ENCODE results near the gene FGF21.

The FGF21 gene

GRCh38 chr19:48799358-48800300 lies 44.3 kb downstream of the FGF21 start:
- H3K4me3 ChIP-seq (replicated peaks; ENCODE audit: low read depth, low read length), result no peak overlapping the region
- DNase-seq (ENCODE audit: extremely low read depth, low read depth), result no peak
- no peak for TF ChIP-seq CTCF (IDR thresholded peaks at IDR 0.05; ENCODE audit: low read depth, low read length, missing control alignments)

DNA sequence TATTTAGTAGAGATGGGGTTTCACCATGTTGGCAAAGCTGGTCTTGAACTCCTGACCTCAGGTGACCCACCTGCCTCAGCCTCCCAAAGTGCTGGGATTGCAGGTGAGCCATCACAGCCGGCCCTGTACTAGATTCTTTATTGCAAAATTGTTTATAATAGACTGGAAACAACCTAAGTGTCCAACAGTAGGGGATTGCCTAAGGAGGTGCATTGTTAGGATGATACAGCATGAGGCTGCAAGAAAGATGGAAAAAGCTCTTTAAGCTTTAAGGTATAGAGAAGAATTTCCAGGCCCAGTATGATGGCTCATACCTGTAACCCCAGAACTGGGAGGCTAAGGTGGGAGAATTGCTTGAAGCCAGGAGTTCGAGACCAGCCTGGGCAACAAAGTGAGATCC lies 47.3 kb downstream of the FGF21 start:
- no peak for TF ChIP-seq CTCF (IDR thresholded peaks at IDR 0.05; ENCODE audit: low read depth, low read length, missing control alignments)
- no peak for DNase-seq (ENCODE audit: extremely low read depth, low read depth)
- no peak overlapping the region for H3K4me3 ChIP-seq (replicated peaks; ENCODE audit: low read depth, low read length)

DNA sequence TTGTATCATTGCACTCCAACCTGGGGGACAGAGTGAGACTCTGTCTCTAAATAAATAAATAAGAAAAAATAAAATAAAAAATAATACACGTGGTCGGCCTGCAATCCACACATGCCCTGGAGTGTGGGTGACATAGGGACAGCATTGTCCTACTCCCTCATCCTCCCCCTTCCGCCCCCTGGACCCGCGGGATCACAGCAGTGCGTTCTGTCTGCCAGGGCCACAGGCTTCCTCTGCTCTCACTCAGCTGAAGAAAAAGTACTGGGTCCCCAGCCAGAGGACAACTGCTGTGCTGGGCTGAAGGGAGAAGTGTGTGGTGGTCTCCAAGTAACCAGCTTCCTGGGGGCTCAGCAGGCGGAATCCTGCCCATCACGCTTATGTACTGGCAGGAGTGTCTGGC lies 49.2 kb downstream of the FGF21 start:
- TF ChIP-seq CTCF (IDR thresholded peaks at IDR 0.05; ENCODE audit: low read depth, low read length, missing control alignments), result no peak
- H3K4me3 ChIP-seq (replicated peaks; ENCODE audit: low read depth, low read length), result no peak overlapping the region
- no peak for DNase-seq (ENCODE audit: extremely low read depth, low read depth)

DNA sequence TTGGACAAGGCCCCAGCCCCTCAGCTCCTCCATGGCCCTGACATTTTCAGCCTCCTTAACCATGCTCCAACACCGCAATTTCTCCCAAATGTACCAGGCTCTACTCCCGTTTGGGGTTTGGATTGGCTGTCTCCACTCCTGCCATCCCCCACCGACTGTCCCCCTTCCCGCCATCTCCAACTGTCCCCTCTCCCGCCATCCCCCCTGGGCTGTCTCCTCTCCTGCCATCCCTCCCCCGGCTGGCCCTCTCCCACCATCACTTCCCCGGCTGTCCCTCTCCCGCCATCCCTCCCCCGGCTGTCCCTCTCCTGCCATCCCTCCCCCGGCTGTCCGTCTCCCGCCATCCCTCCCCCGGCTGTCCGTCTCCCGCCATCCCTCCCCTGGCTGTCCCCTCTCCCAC lies 50.1 kb downstream of the FGF21 start:
- no peak overlapping the region for H3K4me3 ChIP-seq (replicated peaks; ENCODE audit: low read depth, low read length)
- TF ChIP-seq CTCF (IDR thresholded peaks at IDR 0.05; ENCODE audit: low read depth, low read length, missing control alignments), result no peak
- no peak for DNase-seq (ENCODE audit: extremely low read depth, low read depth)

GRCh38 chr19:48806518-48806817 lies 51.1 kb downstream of the FGF21 start:
- no peak for TF ChIP-seq CTCF (IDR thresholded peaks at IDR 0.05; ENCODE audit: low read depth, low read length, missing control alignments)
- no peak for DNase-seq (ENCODE audit: extremely low read depth, low read depth)

DNA sequence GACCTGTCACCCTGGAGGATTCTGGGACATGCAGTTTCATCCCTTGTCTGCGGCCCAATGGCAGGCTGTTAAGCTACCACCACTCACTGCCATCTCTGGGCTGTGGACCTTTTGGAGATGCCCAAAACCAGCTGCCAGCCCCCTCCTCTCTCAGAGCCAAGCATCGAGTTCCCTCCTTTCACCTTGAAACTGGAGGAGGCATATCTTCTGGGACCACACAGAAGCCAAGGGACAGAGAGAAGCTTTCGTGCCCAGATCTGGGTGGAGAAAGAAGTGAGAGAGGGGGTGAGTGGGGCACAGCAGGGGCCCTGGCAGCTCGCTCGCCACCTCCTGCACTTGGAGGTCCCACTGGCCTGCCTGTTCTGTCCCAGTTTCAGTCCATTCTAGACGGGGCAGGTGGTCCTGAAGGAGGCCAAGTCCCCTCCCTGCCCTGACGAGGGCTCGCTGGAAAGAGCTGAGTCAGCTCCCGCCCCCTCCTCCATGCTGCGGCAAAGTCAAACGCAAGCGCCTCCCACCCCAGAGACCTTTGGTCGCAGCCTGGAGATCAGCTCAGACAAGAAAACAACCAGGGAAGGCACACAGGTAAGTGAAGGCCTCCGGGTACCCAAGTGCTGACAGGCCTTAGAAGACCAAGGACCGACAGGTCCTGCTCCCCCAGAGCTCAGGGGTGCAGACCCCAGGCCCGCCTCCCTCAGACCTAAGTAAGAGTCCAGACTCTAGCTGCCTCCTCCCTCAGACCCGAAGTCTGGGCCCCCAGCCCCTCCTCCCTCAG lies 51.7 kb downstream of the FGF21 start:
- H3K4me3 ChIP-seq (replicated peaks; ENCODE audit: low read depth, low read length), result no peak overlapping the region
- DNase-seq (ENCODE audit: extremely low read depth, low read depth), result no peak
- TF ChIP-seq CTCF (IDR thresholded peaks at IDR 0.05; ENCODE audit: low read depth, low read length, missing control alignments), result no peak

More at GRCh38 chr19:48806518-48806817, 51.1 kb downstream of the FGF21 start:
- no peak overlapping the region for H3K4me3 ChIP-seq (replicated peaks; ENCODE audit: low read depth, low read length)
